ENCODE results near the gene PGM2L1.
"Not testable (repeated sequence)": the region's sequence is repeated elsewhere in the genome, so short reads cannot be mapped to it uniquely, and the experiment has no call there.

DNA sequence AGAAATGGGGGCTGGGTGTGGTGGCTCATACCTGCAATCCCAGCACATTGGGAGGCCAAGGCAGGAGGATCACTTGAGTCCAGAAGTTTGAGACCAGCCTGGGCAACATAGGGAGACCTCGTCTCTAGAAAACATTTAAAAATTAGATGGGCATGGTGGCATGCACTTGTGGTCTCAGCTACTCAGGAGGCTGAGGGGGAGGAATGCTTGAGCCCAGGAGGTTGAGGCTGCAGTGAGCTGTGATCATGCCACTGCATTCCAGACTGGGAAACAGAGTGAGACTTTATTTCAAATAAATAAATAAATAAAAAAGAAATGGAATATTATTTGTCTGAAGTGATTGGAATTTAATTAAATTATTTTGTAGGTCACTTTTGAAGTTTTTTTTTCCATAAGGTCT, 18.7 kb upstream of the PGM2L1 start:
- TF ChIP-seq, protein P1, sequence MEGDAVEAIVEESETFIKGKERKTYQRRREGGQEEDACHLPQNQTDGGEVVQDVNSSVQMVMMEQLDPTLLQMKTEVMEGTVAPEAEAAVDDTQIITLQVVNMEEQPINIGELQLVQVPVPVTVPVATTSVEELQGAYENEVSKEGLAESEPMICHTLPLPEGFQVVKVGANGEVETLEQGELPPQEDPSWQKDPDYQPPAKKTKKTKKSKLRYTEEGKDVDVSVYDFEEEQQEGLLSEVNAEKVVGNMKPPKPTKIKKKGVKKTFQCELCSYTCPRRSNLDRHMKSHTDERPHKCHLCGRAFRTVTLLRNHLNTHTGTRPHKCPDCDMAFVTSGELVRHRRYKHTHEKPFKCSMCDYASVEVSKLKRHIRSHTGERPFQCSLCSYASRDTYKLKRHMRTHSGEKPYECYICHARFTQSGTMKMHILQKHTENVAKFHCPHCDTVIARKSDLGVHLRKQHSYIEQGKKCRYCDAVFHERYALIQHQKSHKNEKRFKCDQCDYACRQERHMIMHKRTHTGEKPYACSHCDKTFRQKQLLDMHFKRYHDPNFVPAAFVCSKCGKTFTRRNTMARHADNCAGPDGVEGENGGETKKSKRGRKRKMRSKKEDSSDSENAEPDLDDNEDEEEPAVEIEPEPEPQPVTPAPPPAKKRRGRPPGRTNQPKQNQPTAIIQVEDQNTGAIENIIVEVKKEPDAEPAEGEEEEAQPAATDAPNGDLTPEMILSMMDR (IDR thresholded peaks at IDR 0.05) = not testable (repeated sequence)
- not testable (repeated sequence) for TF ChIP-seq POLR2A (IDR thresholded peaks at IDR 0.05)

All from stomach (tissue), 4 donors.